Natural killer cell treated with Interleukin-12 subunit alpha and Interleukin-12 subunit beta and Interleukin-15 and Interleukin-18, amount 100 ng/mL, for 72 hours (primary cell): ENCODE results near the gene DENND5A. TPM values are rescaled to one million over a fixed set of nuclear protein-coding genes. Genes with fewer than 3 reads are reported as not detected.

Experiments used
- ATAC-seq, 2 donors: fragments of 150-1000 bp; cut with Tn5 transposase in 1 of 2; sonication (Bioruptor Pico), chemical (Tn5 transposase) in 1 of 2; 2 replicates each; pipeline ENCODE4 v1.10.0; 2021
- DNase-seq: peaks from one replicate; pipeline ENCODE4 v3.0.0; 2022; ENCODE audit warnings: low spot score
- H3K27ac Mint-ChIP-seq, 2 donors: 1 replicate in 1 of 2; 2 replicates in 1 of 2; pipeline ENCODE4 v1.8.0; 2022; ENCODE audit warnings: mixed read lengths in 2 of 2, mild to moderate bottlenecking in 1 of 2, moderate library complexity in 1 of 2
- H3K27me3 Mint-ChIP-seq, 2 donors: 1 replicate in 1 of 2; 2 replicates in 1 of 2; pipeline ENCODE4 v1.8.0; 2022; ENCODE audit warnings: mixed read lengths in 2 of 2
- H3K36me3 Mint-ChIP-seq: one replicate; pipeline ENCODE4 v1.8.0; 2022; ENCODE audit warnings: mixed read lengths
- H3K4me1 Mint-ChIP-seq, 2 donors: 1 replicate in 1 of 2; 2 replicates in 1 of 2; pipeline ENCODE4 v1.8.0; 2022; ENCODE audit warnings: low read depth in 2 of 2, mixed read lengths in 2 of 2, mild to moderate bottlenecking in 1 of 2
- H3K4me3 Mint-ChIP-seq: one replicate; pipeline ENCODE4 v1.8.0; 2022; ENCODE audit warnings: mixed read lengths
- H3K9me3 Mint-ChIP-seq: 2 replicates; pipeline ENCODE4 v1.8.0; 2022; ENCODE audit warnings: mixed read lengths
- total RNA-seq, 2 donors: library from RNA; stranded (reverse); gene quantifications; one replicate each; pipeline ENCODE4 v1.2.3, GENCODE V29; 2022

DENND5A gene
- total RNA-seq, result 100 to 1,000 TPM in 1 of 2 donors, 10 to 100 TPM in 1; 69.8 to 200 TPM

DNA sequence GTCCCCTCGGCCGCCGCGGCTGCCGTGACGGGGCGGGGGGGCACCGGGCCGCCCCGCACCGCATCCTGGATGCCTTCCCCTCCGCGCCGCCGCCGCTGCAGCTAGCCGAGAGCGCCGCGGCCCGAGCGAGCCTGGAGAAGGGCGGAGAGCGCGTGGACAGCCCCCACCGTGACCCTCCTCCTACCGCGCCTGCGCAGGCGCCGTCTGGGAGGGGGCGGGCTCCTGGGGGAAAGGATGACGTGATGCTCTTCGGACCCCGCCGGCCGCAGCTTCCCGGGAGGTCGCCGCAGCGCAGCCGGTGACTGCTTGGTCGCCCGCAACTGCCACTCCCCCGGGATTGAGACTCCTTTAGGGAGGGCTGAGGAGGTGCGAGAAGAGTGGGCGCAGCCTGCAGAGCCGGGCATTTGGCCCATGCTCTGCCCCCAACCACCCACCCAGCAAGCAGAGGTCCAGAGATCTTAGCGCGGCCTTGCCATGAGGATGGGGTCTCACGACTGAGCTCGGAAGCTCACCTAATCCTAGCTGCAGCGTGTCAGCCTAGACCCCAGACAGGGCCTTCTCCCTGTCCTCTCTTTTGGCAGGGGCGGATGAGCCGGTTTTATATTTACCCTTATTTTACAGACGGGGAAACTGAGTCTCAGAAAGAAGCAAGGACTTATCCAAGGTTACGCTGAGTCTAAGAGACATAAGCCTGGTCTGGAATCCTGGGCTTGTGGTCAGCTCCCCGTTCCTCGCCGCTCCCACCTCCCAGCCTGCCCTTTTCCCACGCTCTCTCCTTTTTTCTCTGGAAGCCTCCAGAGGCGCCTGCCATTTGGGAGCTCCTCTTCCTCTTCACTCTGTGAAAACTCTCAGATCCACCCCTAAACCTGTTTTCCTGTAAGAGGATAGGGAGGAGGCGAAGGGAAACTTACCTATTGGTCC lies at the start of gene DENND5A:
TSS of gene DENND5A (minus strand) at position 140 of the 921 bp plus-strand sequence. CDS start 281 bp downstream, outside the sequence.
- Mint-ChIP-seq H3K27ac (peak within 1 kb of the TSS; percentile 99), H3K9me3 (no peaks in the 10 kb centered on the region)
- peak; percentile 88 for DNase-seq

DNA sequence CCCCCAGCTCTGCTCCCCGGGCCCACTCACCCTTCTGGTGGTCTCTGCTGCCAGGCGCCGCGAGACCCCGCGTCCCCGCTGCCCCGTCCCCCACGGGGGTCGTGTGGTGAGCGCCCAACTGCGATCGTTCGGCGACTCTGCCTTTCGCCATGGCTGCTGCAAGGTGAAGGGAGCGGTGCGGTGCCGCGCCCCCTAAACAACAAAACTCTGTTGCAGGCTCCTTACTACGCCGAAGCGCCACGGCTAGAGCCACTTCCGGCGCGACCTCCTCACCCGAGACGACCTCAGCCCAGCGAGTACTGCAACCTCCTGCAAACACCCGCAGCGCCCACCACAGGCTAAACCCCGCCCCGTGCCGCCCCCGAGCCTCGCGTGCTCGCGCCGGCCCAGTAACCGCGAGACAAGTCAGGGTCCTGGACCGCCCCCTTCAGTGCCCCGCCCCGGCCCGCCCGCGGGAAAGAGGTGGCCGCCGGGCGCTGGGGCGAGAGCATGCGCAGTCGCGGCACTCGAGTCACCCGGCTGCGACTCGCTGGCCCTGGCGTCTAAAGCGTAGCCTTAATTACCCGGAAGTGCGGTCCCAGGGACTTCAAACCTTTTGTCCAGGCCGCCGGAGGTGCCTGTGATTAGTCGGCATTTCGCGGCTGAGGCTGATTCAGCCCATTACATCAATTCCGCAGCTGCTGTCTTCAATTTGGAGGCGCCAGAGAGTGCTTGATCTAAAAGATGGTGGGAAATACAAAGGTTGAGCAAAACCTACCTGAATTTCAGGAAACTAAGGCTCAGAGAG lies 49.3 kb upstream of the DENND5A start, which contains the start of gene TMEM41B:
TSS of gene TMEM41B (minus strand) at position 303 of the 787 bp plus-strand sequence. CDS start at position 151, 152 bp downstream.
- H3K36me3 Mint-ChIP-seq, result no peaks in the 10 kb centered on the region
- H3K9me3 Mint-ChIP-seq, result no peaks in the 10 kb centered on the region
- peak within 1 kb of the TSS; percentile 93 to 99 for H3K27ac Mint-ChIP-seq

More for the DNA sequence above, at the start of gene DENND5A:
- ATAC-seq, result peak; percentile 79 to 85
- peaks cover 5% of the 10 kb centered on the region for H3K36me3 Mint-ChIP-seq
- H3K27me3 Mint-ChIP-seq, result peaks cover 9 to 22% of the 10 kb centered on the region in 2 donors
- H3K4me3 Mint-ChIP-seq, result peak within 1 kb of the TSS; percentile 95
- H3K4me1 Mint-ChIP-seq, result peaks cover 14 to 34% of the 10 kb centered on the region in 2 donors

DNA sequence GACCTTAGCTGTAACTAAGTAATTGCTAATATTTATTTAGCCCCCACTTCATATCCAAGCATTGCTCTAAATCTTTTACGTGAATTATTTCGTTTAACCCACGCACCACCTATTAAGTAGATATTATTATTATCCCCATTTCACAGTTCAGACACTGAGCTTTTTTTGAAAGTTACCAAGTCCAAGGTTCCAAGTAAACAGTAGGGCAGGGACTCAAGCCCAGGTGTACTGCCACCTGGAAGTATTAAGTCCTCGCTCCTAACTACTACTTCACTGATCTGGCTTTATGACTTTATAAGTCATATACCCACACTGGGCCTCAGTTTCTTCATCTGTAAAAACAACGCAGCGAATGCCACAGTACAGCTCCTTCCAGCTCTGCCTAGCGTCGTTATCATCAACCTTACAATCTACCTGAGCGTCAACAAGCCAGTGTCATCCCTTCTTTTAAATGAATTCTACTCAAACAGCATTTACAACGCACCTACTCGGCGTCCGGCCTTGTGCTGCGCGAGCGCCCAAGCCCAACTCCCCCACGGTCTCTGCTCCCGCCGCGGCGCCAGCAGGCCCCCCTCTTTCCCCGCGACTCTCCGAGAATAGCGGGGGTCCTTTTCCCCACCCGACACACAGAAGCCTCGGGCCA lies 48.6 kb upstream of the DENND5A start:
- Mint-ChIP-seq H3K36me3 (no peaks in the 10 kb centered on the region), H3K4me1 (peaks cover 29 to 35% of the 10 kb centered on the region in 2 donors), H3K27me3 (peaks cover 10 to 12% of the 10 kb centered on the region in 2 donors), H3K27ac (peak overlapping the region; percentile 93 to 99), H3K9me3 (no peaks in the 10 kb centered on the region), H3K4me3 (peak overlapping the region; percentile 93)
- ATAC-seq, result peak; percentile 0 to 19
- DNase-seq, result no peak

More for the DNA sequence above, 49.3 kb upstream of the DENND5A start, which contains the start of gene TMEM41B:
- peak; percentile 100 for DNase-seq
- peak within 1 kb of the TSS; percentile 93 for H3K4me3 Mint-ChIP-seq
- ATAC-seq, result peak; percentile 99
- peaks cover 29 to 35% of the 10 kb centered on the region in 2 donors for H3K4me1 Mint-ChIP-seq
- peaks cover 12 to 14% of the 10 kb centered on the region in 2 donors for H3K27me3 Mint-ChIP-seq

DNA sequence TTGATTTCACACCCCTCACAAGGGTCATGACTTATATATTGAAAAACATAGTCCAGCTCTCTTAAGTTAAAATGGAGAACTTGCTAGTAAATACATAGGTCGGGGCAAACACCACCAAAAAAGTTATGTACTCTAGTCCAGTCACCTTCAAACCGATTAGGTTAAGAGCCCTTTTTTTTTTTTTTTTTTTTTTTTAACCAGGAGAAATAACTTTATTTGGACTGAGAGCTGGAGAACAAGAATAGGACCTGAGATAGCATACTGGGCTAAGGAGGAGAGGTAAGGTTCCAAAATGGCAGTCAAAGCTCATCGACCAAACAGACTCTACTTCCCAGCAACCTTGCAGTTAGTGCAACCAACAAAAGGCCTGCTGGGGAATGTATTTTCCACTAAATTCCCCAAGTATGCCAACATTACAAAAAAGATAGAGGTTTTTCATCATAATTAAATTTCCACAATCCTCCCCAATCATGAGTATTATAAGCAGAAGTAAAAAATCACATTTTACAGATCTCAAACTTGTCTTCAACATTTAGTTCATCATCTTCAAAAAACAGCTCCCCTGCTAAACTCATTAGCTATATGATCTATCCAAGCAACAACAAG lies 45.4 kb upstream of the DENND5A start:
- no peak for DNase-seq
- peaks cover 41 to 45% of the 10 kb centered on the region in 2 donors for H3K4me1 Mint-ChIP-seq
- H3K4me3 Mint-ChIP-seq, result no peak overlapping the region
- H3K36me3 Mint-ChIP-seq, result peaks cover 6% of the 10 kb centered on the region
- no peaks in the 10 kb centered on the region for H3K27me3 Mint-ChIP-seq
- peak overlapping the region in 1 of 2 donors; percentile 26 for H3K27ac Mint-ChIP-seq
- ATAC-seq, result no peak
- no peaks in the 10 kb centered on the region for H3K9me3 Mint-ChIP-seq

DNA sequence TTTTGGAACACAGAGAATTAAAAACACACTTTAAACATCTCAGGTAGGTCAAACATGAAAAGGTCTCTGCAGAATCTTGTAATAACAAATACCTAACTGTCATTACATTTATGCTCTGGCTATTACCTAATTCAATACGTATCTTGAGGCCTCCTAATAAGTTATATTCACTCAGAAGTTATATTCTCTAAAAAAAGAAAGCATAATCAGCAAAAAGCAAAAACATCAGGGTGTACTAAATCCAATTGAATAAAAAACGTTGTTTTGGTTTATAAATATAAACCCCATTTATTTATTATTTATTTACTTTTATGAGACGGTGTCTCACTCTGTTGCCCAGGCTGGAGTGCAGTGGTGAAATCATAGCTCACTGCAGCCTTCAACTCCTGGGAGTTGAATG lies 39.0 kb upstream of the DENND5A start:
- no peaks in the 10 kb centered on the region for H3K9me3 Mint-ChIP-seq
- no peaks in the 10 kb centered on the region for H3K27me3 Mint-ChIP-seq
- ATAC-seq (no peak), DNase-seq (no peak)
- no peak overlapping the region for H3K4me3 Mint-ChIP-seq
- H3K4me1 Mint-ChIP-seq, result peaks cover 12 to 15% of the 10 kb centered on the region in 2 donors
- H3K36me3 Mint-ChIP-seq, result peaks cover 6% of the 10 kb centered on the region
- H3K27ac Mint-ChIP-seq, result peak overlapping the region in 1 of 2 donors; percentile 23

DNA sequence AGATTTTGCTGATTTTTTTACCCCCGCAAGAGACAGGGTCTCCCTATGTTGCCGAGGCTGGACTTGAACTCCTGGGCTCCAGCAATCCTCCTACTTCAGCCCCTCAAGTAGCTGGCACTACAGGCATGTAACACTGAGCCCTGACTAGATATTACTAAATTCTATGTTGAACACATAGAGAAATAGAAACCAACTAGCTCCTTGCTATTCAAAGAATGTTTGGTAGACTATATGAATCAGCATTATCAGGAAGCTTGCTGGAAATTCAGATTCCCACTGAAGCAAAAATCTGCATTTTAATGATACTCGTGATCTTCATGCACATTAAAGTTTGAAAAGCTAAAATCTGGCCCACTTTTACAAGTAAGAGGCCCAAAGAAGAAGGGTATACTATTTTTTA lies 37.3 kb upstream of the DENND5A start:
- Mint-ChIP-seq H3K27me3 (no peaks in the 10 kb centered on the region), H3K4me1 (peaks cover 6 to 9% of the 10 kb centered on the region in 2 donors), H3K9me3 (no peaks in the 10 kb centered on the region), H3K36me3 (no peaks in the 10 kb centered on the region), H3K4me3 (no peak overlapping the region), H3K27ac (no peak overlapping the region)
- DNase-seq (no peak), ATAC-seq (no peak)

DNA sequence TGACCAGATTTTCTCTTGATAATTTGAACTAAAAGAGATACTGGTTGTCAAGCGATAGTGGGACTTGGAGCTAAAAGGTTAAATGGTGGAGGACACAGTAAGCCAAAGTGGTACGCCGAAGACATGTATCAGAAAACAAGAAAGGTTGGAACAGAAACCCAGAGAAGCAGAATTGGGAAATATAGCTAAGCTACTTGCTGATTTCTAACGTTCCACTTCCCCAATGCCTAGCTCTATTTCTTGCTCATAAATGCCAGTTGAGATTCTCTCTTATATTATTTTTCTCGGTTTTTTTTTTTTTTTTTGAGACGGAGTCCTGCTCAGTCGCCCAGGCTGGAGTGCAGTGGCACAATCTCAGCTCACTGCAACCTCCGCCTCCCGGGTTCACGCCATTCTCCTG lies 36.6 kb upstream of the DENND5A start:
- Mint-ChIP-seq H3K9me3 (no peaks in the 10 kb centered on the region), H3K27me3 (no peaks in the 10 kb centered on the region), H3K36me3 (no peaks in the 10 kb centered on the region), H3K4me1 (peaks cover 2 to 6% of the 10 kb centered on the region in 2 donors), H3K27ac (no peak overlapping the region), H3K4me3 (no peak overlapping the region)
- DNase-seq (no peak), ATAC-seq (no peak)

- no peaks in the 10 kb centered on the region for H3K27me3 Mint-ChIP-seq
- H3K4me3 Mint-ChIP-seq, result no peak overlapping the region
- no peak for ATAC-seq
Measured at GRCh38 chr11:9293646-9294045, 28.5 kb upstream of the DENND5A start.

GRCh38 chr11:9285850-9286587 lies 20.9 kb upstream of the DENND5A start:
- H3K27ac Mint-ChIP-seq, result peak overlapping the region in 1 of 2 donors; percentile 59
- H3K4me1 Mint-ChIP-seq, result peaks cover under 1 to 4% of the 10 kb centered on the region in 2 donors
- no peaks in the 10 kb centered on the region for H3K36me3 Mint-ChIP-seq
- no peak overlapping the region for H3K4me3 Mint-ChIP-seq
- no peak for ATAC-seq
- H3K27me3 Mint-ChIP-seq, result no peaks in the 10 kb centered on the region
- no peak for DNase-seq
- H3K9me3 Mint-ChIP-seq, result no peaks in the 10 kb centered on the region

More at GRCh38 chr11:9293646-9294045, 28.5 kb upstream of the DENND5A start:
- no peak overlapping the region for H3K27ac Mint-ChIP-seq
- H3K9me3 Mint-ChIP-seq, result no peaks in the 10 kb centered on the region
- DNase-seq, result no peak
- H3K36me3 Mint-ChIP-seq, result no peaks in the 10 kb centered on the region
- H3K4me1 Mint-ChIP-seq, result peaks cover 0 to 4% of the 10 kb centered on the region in 2 donors

DNA sequence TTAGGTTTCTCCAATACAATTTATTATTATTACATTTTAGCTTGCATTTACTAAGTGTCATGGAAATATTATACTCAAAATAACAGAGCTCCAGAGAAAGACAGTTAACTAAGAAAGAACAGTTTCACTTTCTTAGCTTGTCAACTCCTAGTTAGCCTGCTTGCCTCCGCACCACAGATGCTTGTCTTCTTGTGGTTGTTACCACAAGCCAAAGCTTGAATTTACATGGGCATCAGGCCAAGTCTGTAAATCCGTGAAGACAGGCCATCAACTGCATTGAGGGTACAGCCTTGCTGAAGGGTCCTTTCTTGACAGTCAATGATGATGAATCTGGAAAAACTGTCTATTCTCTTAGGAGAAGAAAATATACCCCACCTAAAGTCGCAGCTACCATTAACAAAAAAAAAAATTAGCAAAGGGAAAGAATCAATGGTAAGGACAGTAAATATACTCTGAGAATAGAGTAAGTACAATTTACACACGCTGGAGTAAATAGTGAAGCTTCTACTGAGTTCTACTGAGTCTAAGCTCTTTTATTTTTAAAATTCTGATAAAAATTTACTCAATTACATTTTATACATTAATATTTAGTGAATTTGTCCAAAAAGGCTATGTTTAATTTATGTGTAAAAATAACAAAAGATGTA lies 15.6 kb upstream of the DENND5A start:
- Mint-ChIP-seq H3K36me3 (no peaks in the 10 kb centered on the region), H3K9me3 (no peaks in the 10 kb centered on the region), H3K27ac (peak overlapping the region in 1 of 2 donors; percentile 85), H3K4me1 (peaks cover 5% of the 10 kb centered on the region in 2 donors), H3K27me3 (peaks cover 0 to 2% of the 10 kb centered on the region in 2 donors), H3K4me3 (peak overlapping the region; percentile 19)
- DNase-seq (peak; percentile 84), ATAC-seq (peak; percentile 95 to 97)

GRCh38 chr11:9277176-9277575 lies 12.0 kb upstream of the DENND5A start:
- Mint-ChIP-seq H3K36me3 (no peaks in the 10 kb centered on the region), H3K27ac (no peak overlapping the region), H3K27me3 (peaks cover 0 to 2% of the 10 kb centered on the region in 2 donors), H3K9me3 (no peaks in the 10 kb centered on the region), H3K4me3 (no peak overlapping the region), H3K4me1 (peaks cover 20 to 22% of the 10 kb centered on the region in 2 donors)
- no peak for ATAC-seq
- DNase-seq, result no peak

GRCh38 chr11:9276571-9276970 lies 11.4 kb upstream of the DENND5A start:
- DNase-seq (no peak), ATAC-seq (no peak)
- H3K36me3 Mint-ChIP-seq, result no peaks in the 10 kb centered on the region
- no peaks in the 10 kb centered on the region for H3K9me3 Mint-ChIP-seq
- peaks cover 0 to 2% of the 10 kb centered on the region in 2 donors for H3K27me3 Mint-ChIP-seq
- H3K27ac Mint-ChIP-seq, result no peak overlapping the region
- H3K4me1 Mint-ChIP-seq, result peaks cover 22 to 24% of the 10 kb centered on the region in 2 donors
- no peak overlapping the region for H3K4me3 Mint-ChIP-seq
